GM12873 (cell line): ENCODE results near the gene PDE4B.

Experiments used
- TF ChIP-seq, protein P1 (sequence below): IDR thresholded peaks from 2 replicates; pipeline ENCODE4 v1.5.1; 2012; ENCODE audit warnings: low read depth, mild to moderate bottlenecking, moderate library complexity, low read length, control low read depth; ENCODE audit not compliant: insufficient read depth; ENCODE audit errors: missing control alignments

PDE4B gene

DNA sequence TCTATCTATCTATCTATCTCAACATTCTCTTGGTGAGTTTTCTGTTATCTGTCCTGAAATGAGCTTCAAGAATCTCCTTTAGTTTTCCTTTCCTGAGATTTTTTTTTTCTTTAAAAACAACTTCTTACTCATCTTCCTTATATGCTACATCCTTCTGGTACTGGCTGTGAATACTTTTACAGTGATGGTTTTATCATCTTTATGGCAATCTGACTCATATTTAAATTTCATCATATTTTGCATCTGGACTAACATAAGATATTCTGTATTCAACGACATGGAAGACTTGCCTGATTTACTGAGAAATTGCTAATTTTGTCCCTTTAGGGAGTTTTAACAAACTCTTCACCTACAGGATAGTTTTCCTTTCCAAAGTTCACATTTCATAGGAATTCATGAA is 33.0 kb downstream of the PDE4B start:
- TF ChIP-seq, protein P1, sequence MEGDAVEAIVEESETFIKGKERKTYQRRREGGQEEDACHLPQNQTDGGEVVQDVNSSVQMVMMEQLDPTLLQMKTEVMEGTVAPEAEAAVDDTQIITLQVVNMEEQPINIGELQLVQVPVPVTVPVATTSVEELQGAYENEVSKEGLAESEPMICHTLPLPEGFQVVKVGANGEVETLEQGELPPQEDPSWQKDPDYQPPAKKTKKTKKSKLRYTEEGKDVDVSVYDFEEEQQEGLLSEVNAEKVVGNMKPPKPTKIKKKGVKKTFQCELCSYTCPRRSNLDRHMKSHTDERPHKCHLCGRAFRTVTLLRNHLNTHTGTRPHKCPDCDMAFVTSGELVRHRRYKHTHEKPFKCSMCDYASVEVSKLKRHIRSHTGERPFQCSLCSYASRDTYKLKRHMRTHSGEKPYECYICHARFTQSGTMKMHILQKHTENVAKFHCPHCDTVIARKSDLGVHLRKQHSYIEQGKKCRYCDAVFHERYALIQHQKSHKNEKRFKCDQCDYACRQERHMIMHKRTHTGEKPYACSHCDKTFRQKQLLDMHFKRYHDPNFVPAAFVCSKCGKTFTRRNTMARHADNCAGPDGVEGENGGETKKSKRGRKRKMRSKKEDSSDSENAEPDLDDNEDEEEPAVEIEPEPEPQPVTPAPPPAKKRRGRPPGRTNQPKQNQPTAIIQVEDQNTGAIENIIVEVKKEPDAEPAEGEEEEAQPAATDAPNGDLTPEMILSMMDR, result no peak

DNA sequence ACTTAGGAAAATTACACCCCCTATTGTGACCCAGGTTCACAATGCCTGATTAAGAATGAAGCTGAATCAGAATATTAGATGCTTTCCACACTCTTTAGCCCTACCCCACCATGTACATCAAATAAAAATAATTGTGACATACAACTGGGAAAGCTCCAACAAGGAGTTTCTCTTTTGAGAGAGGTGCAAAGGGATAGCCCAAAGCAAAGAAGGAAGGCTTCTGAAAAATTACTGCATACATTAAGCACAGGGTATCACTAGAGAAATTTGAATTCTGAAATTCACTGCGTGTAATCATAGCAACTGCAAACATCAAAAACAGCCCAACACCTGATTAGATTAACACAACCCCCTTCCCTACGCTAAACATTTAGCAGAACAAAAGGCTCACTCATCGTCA is 34.1 kb downstream of the PDE4B start:
- TF ChIP-seq, protein P1, result no peak

DNA sequence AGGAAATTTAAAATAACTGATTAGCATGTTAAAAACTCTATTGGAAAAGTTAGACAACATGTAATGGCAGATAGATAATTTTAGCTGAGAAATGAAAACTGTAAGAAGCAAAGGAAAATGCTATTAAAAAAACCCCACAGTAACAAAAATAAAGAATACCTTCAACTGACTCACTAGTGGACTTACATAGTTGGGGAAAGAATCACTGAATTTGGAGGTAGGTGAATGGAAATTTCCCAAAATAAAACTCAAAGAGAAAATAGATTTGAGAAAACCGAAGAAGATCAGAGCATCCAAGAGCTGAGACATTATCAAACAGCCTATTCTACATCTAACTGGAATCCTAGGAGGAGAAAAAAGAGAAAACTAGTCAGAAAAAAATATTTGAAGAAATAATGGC is 34.7 kb downstream of the PDE4B start:
- TF ChIP-seq, protein P1, result no peak

DNA sequence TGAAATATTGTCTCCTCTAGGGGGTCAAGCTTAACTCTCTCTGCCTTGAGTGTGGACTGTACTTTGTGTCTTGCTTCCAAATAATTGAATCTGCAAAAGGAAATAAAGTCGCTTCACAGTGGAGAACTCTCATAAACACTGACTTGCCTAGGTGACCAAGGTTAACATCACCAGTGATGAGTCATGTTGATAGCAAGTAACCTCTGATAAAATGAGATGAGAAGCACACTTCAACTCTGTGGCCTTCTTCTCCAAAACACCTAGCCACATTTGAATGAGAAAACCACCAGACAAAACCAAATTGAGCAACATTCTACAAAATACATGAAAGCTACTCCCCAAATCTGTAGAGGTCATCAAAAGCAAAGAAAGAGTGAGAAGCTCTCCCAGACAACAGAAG is 37.6 kb downstream of the PDE4B start:
- TF ChIP-seq, protein P1, result no peak

DNA sequence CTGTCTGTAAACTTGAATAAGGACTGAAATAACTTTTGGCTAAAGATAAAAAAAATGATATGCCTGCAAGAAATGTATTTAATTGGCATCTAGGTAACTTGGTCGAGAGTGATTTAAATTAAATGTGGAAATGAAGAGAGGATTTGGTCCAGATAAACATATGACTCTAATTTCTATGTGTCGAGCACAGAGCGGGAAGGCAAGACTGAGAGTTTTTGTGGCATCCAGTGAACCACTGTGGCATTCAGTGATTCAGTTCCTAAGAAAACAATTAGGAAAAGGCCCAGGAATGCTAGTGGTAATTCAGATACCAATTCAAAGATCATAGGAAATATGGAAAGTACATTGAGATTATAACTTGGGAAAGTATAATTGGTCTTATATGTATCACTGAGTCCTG is 39.6 kb downstream of the PDE4B start:
- TF ChIP-seq, protein P1, result no peak

DNA sequence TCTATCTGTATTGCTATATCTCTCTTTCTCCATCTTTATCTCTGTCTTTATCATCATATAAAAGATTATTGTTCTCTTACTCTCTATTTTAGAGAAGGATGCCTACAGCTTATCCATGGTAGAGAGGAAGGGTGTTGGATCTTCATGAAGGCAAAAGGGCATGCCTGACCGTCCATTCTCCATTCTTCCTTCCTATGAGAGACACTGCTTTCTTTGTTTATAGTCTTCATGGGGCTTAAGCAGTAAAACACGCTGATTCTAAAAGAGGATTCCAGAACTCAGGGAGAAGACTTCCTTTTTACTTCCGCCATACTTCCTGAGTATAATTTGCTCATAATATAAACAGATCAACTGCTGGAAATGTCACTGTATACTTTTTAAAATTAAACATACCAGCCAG is 44.0 kb downstream of the PDE4B start:
- TF ChIP-seq, protein P1, result no peak

DNA sequence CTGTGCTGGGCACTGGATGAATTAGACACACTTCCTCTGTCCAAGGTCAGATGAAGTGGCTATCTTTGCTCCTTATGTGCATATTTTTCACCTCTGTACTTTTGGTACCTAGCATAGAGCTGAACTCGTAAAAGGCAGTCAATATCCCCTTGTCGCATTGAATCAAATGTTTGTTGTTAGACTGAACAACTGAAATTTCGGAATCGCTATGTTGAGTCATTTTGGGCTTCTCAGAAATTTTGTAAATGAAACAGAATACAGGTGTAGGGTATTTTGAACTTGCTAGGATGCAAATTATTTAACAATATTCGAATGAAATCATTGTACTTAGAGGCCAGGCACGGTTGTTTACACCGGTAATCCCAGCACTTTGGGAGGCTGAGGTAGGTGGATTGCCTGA is 48.0 kb downstream of the PDE4B start:
- TF ChIP-seq, protein P1, result no peak
